Regular cardiac myocyte (primary cell): ENCODE data around the gene TACR3. TPM values are rescaled to one million over a fixed set of nuclear protein-coding genes. Genes with fewer than 3 reads are reported as not detected.

Experiments used
- total RNA-seq: library from RNA; depleted of rRNA; stranded (reverse); fragments of >200 nt; gene quantifications from 2 replicates; pipeline ENCODE4 v1.2.3, GENCODE V29; 2014

The TACR3 gene
- not detected in 2 replicates for total RNA-seq

GRCh38 chr4:103719830-103720207 is at the start of gene TACR3:
Gene TACR3, minus strand, starts transcription at chr4:103719985. Its CDS starts 310 bp downstream, at chr4:103719675.

